Ascending aorta (tissue), 2 donors: ENCODE results near the gene ZEB1. TPM values are rescaled to one million over a fixed set of nuclear protein-coding genes. Genes with fewer than 3 reads are reported as not detected.

Source experiments
- DNase-seq, 2 donors: peaks; one replicate each; pipeline ENCODE4 v3.0.0-alpha.2; 2019; ENCODE audit warnings: low spot score in 2 of 2
- H3K27ac ChIP-seq, 2 donors: fragments of 200-600 bp; sonication (generic); one replicate each; pipeline ENCODE4 v1.5.1; 2016 to 2017; ENCODE audit warnings: mild to moderate bottlenecking in 1 of 2
- H3K27me3 ChIP-seq: fragments of 200-600 bp; sonication (generic); one replicate; pipeline ENCODE4 v1.5.1; 2017
- H3K36me3 ChIP-seq, 2 donors: fragments of 200-600 bp; sonication (generic); one replicate each; pipeline ENCODE4 v1.5.1; 2016
- H3K4me1 ChIP-seq, 2 donors: fragments of 200-600 bp; sonication (generic); one replicate each; pipeline ENCODE4 v1.5.1; 2016 to 2017; ENCODE audit warnings: mild to moderate bottlenecking in 1 of 2
- H3K4me3 ChIP-seq, 2 donors: fragments of 200-600 bp; sonication (generic); one replicate each; pipeline ENCODE4 v1.5.1; 2016 to 2017; ENCODE audit warnings: mild to moderate bottlenecking in 1 of 2
- H3K9me3 ChIP-seq, 2 donors: fragments of 200-600 bp; sonication (generic); one replicate each; pipeline ENCODE4 v1.5.1; 2016
- intact Hi-C: fragments of 100-400 bp; cut with DNase I; formaldehyde crosslinking; loops from one replicate; pipeline ENCODE4 v1.15.1; 2023
- total RNA-seq: library from RNA; depleted of rRNA; stranded (reverse); fragments of >200 nt; gene quantifications from one replicate; pipeline ENCODE4 v1.1.0, GENCODE V29; 2016
- TF ChIP-seq, protein P1 (sequence below), 3 experiments: fragments of 200-600 bp in 2 of 3; fragments of 450-650 bp in 1 of 3; sonication (generic) in 2 of 3; IDR thresholded peaks; one replicate each; pipeline ENCODE4 v1.5.1; 2016 to 2019; ENCODE audit warnings: antibody characterized with exemption in 3 of 3, mild to moderate bottlenecking in 1 of 3, moderate library complexity in 1 of 3

Gene ZEB1
- total RNA-seq, 1 donor from 2014 or later = 77.3 TPM

DNA sequence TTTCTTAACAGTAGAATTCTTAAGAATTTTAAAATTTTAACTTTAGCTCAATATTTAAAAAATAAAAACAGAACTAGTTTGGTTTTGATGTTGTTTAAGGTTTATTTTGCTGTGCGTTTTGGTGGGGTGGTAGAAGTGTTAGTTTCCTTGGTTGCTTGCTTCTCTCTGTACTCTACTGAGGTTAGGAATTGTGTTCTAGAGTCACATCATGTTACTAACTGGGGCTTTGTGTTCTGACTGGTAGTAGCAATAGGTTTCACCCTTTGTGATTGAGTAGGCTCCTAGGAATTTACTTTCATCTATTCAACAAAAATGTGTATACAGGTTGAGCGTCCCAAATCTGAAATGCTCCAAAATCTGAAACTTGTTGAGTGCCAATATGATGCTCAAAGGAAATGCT, 99.5 kb downstream of the ZEB1 start:
- Histone ChIP-seq H3K4me3 (no peak overlapping the region), H3K27ac (no peak overlapping the region), H3K9me3 (no peaks in the 10 kb centered on the region), H3K36me3 (no peaks in the 10 kb centered on the region), H3K4me1 (peaks cover 4 to 9% of the 10 kb centered on the region in 2 donors), H3K27me3 (no peaks in the 10 kb centered on the region)
- TF ChIP-seq, protein P1, sequence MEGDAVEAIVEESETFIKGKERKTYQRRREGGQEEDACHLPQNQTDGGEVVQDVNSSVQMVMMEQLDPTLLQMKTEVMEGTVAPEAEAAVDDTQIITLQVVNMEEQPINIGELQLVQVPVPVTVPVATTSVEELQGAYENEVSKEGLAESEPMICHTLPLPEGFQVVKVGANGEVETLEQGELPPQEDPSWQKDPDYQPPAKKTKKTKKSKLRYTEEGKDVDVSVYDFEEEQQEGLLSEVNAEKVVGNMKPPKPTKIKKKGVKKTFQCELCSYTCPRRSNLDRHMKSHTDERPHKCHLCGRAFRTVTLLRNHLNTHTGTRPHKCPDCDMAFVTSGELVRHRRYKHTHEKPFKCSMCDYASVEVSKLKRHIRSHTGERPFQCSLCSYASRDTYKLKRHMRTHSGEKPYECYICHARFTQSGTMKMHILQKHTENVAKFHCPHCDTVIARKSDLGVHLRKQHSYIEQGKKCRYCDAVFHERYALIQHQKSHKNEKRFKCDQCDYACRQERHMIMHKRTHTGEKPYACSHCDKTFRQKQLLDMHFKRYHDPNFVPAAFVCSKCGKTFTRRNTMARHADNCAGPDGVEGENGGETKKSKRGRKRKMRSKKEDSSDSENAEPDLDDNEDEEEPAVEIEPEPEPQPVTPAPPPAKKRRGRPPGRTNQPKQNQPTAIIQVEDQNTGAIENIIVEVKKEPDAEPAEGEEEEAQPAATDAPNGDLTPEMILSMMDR (IDR thresholded peaks at IDR 0.05) = no peak
- intact Hi-C loops = no loop called here
- no peak for DNase-seq

DNA sequence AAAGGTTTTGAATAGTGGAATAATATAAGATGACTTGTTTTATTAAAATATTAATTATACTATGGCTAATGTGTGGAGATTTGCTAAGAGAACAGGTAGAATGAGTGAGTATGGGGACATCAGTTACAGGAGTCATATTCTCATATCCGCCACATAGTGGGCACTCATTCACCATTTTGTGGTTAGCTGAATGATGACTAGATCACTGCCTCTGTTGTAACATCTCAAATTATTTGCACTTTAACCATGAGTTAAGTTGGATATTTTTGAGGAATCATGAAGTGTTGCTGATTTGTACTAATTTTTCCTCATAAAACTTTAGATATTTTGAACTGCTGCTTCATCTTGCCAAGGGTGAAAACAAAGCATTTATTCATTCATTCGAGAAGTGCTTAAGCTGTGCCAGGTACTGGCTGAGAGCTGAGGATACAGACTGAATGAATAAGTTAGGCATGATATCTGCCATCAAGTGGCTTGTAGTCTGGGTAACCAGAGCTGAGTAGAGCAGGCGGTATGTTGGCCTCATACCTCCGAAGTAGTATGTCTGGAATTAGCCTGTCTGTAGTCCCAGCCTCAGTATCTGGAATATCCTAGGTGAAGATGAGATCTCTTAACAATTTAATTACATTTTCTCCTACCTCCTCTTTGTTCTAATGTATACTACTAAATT, 100.5 kb downstream of the ZEB1 start:
- no peak overlapping the region for H3K27ac ChIP-seq
- intact Hi-C loops = no loop called here
- no peak for DNase-seq
- TF ChIP-seq, protein P1 (IDR thresholded peaks at IDR 0.05) = no peak
- no peaks in the 10 kb centered on the region for H3K9me3 ChIP-seq
- H3K4me3 ChIP-seq = no peak overlapping the region
- no peaks in the 10 kb centered on the region for H3K36me3 ChIP-seq
- no peaks in the 10 kb centered on the region for H3K27me3 ChIP-seq
- H3K4me1 ChIP-seq = peaks cover 4 to 9% of the 10 kb centered on the region in 2 donors

DNA sequence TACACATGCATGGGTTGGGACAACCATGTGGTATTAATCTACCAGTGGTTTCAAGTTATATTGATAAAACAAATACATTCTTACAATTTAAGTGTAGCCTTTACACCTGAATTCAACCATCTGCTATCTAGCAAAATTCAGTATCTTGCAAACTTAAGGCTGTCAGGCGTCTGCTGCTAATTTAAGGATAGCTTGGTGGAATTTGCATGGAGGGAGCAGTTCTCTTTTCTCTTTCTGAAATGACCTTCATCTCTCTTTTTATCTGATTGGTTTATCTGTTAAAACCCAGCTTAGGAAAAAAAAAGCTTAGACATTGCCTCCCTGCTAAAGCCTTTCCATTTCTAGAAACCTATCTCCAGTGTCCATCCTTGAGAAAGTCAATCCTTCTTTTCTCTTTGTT, 102.3 kb downstream of the ZEB1 start:
- TF ChIP-seq, protein P1 (IDR thresholded peaks at IDR 0.05) = no peak
- H3K4me1 ChIP-seq = peaks cover 4 to 20% of the 10 kb centered on the region in 2 donors
- intact Hi-C loops = no loop called here

DNA sequence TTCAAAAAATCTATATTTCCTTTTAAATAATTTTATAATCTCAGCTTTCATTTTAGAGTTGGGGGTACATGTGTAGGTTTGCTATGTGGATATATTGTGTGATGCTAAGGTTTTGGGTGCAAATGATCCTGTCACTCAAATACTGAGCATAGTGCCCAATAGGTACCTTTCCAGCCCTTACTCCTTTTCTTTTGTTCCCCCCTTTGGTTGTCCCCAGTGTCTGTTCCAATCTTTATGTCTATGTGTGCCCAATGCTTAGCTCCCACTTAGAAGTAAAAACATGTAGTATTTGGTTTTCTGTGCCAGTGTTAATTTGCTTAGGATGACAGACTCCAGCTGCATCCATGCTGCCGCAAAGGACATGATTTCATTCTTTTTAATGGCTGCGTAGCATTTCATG, 103.6 kb downstream of the ZEB1 start:
- peaks cover 4 to 24% of the 10 kb centered on the region in 2 donors for H3K4me1 ChIP-seq
- TF ChIP-seq, protein P1 (IDR thresholded peaks at IDR 0.05) = no peak
- intact Hi-C loops = no loop called here
- H3K36me3 ChIP-seq = no peaks in the 10 kb centered on the region
- no peak overlapping the region for H3K4me3 ChIP-seq
- no peak overlapping the region for H3K27ac ChIP-seq
- DNase-seq = no peak
- no peaks in the 10 kb centered on the region for H3K27me3 ChIP-seq
- H3K9me3 ChIP-seq = no peaks in the 10 kb centered on the region

More for the DNA sequence above, 102.3 kb downstream of the ZEB1 start:
- no peak for DNase-seq
- Histone ChIP-seq H3K27ac (no peak overlapping the region), H3K36me3 (no peaks in the 10 kb centered on the region), H3K27me3 (no peaks in the 10 kb centered on the region), H3K4me3 (no peak overlapping the region), H3K9me3 (no peaks in the 10 kb centered on the region)

DNA sequence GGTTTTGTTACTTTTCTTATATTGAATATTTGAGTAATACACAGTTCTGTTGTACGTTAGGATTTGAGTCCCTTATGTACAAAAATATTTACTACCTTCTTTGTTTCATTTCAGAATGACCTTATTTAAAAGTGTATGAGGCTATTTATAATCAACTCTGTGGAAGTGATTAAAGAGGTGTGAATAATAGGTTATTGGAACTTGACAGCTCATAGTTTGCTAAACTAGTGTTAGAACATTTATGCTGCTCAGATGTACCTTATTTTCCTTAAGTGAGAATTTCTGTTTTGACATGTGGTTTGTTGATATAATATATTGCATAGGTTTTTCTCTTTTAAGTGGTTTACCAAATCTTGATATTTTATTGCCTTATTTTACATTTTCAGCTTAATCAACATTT, 105.5 kb downstream of the ZEB1 start:
- no peak for DNase-seq
- Histone ChIP-seq H3K9me3 (no peaks in the 10 kb centered on the region), H3K36me3 (no peaks in the 10 kb centered on the region), H3K4me3 (no peak overlapping the region), H3K27me3 (no peaks in the 10 kb centered on the region), H3K4me1 (peaks cover 4 to 22% of the 10 kb centered on the region in 2 donors), H3K27ac (no peak overlapping the region)
- TF ChIP-seq, protein P1 (IDR thresholded peaks at IDR 0.05) = no peak
- intact Hi-C loops = no loop called here
